Suprapubic skin (tissue), 4 donors: ENCODE data around the gene GNB1L.

Experiments
- EP300 ChIP-seq: sonication (generic); formaldehyde crosslinking; IDR thresholded peaks from one replicate; pipeline ENCODE4 v1.6.1; 2017; ENCODE audit warnings: antibody characterized with exemption
- POLR2A ChIP-seq, 2 donors: fragments of 450-650 bp; IDR thresholded peaks; one replicate each; pipeline ENCODE4 v1.6.1; 2017; ENCODE audit warnings: antibody characterized with exemption in 2 of 2, mild to moderate bottlenecking in 2 of 2, moderate library complexity in 2 of 2
- POLR2AphosphoS5 ChIP-seq, 3 donors: sonication (generic); formaldehyde crosslinking; IDR thresholded peaks; one replicate each; pipeline ENCODE4 v1.6.1; 2017; ENCODE audit warnings: antibody characterized with exemption in 3 of 3
- TF ChIP-seq, protein P1 (sequence below), 2 donors: fragments of 200-600 bp in 1 of 2; fragments of 450-650 bp in 1 of 2; sonication (generic) in 1 of 2; IDR thresholded peaks; one replicate each; pipeline ENCODE4 v1.5.1; 2016 to 2019; ENCODE audit warnings: antibody characterized with exemption in 2 of 2, mild to moderate bottlenecking in 1 of 2, moderate library complexity in 1 of 2

- no peak for TF ChIP-seq POLR2A (IDR thresholded peaks at IDR 0.05)
- TF ChIP-seq, protein P1, sequence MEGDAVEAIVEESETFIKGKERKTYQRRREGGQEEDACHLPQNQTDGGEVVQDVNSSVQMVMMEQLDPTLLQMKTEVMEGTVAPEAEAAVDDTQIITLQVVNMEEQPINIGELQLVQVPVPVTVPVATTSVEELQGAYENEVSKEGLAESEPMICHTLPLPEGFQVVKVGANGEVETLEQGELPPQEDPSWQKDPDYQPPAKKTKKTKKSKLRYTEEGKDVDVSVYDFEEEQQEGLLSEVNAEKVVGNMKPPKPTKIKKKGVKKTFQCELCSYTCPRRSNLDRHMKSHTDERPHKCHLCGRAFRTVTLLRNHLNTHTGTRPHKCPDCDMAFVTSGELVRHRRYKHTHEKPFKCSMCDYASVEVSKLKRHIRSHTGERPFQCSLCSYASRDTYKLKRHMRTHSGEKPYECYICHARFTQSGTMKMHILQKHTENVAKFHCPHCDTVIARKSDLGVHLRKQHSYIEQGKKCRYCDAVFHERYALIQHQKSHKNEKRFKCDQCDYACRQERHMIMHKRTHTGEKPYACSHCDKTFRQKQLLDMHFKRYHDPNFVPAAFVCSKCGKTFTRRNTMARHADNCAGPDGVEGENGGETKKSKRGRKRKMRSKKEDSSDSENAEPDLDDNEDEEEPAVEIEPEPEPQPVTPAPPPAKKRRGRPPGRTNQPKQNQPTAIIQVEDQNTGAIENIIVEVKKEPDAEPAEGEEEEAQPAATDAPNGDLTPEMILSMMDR (IDR thresholded peaks at IDR 0.05) = no peak
- no peak for TF ChIP-seq POLR2AphosphoS5 (IDR thresholded peaks at IDR 0.05)
- TF ChIP-seq EP300 = no peak
These were observed 101.4 kb downstream of the GNB1L start for GRCh38 chr22:19753090-19753842.
